HG03571 (cell line): Measurements from ENCODE around the gene SPOPL.

ENCODE experiments used
- ATAC-seq: cut with Tn5 transposase; IDR thresholded peaks from one replicate; pipeline ENCODE4 v1.9.1; 2021; ENCODE audit not compliant: unreplicated experiment

The SPOPL gene

DNA sequence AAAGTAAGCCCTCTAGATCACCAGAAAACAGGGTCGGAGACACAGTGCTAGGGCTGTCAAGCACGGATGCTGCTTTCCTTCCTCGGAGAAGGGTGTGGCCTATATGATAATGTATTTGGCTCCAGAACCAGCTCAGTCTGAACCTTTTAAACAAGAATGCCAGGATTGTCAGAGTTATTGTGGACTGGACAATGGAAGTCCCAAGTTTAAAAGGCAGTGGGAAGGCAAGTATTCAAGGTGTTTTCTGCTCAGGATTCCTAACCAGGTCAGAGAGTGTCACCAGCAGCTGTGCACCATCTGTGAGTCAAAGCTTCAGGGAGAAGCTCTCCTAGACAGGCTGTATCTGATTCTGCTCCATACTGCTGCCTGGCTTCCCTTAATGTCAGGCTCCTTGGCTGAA is 94.8 kb downstream of the SPOPL start:
- ATAC-seq = no peak

DNA sequence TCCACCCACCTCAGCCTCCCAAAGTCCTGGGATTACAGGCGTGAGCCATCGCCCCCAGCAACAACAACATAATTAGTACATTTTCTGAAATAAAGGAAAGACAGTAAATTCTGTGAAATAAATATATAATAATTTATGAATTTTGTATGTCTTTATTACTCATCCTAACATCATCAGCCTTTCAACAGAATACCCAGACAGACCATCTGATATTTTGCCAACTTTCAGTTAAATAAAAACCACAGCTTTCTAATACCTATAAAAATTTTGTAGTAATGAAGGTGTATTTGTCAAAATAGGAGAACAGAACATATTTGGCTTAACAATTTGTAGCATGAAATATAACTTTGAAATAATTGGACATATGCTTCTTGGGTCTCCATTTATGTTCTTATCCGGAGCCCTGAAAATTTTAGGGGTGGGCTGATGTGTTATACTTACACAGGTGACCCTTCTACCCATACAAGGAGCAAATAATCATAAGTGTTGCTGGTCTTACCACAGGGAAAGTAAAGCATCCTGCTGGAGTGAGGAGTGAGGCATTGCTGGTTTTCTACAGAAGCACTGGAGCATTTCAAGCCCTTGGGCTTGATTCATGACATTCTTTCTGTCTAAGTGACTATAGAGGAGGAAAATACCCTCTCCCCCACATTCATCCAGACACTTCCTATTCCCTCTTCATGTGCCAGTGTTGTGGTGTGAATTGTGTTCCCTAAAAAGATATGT is 99.3 kb downstream of the SPOPL start:
- no peak for ATAC-seq

DNA sequence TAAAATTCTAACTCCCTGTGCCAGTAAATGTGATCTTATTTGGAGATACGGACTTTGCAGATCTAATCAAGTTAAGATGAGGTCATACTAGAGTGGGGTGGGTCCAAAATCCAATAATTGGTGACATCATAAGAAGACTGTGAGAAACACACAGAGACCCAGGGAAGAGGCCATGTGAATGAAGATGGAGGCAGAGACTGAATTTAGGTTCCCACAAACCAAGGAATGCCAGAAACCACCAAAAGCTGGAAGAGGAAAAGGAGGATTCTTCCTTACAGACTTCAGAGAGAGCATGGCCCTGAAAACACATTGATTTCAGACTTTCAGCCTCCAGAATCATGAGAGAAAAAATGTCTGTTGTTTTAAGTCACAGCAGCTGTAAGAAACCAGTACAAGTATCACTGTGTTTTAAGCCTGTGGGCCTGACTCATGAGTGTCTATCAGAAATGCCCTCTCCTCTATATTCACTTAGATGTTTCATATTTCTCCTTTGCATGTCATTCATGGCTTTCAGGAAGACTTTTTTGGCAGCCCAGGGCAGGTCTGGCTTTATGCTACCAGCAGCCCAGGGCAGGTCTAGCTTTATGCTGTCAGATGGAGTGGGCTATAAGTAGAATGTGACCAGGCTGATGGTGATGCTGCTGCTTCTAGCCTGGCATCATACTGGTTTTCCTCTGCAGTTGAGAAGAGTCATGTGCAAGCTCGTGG is 100.0 kb downstream of the SPOPL start:
- ATAC-seq = no peak

DNA sequence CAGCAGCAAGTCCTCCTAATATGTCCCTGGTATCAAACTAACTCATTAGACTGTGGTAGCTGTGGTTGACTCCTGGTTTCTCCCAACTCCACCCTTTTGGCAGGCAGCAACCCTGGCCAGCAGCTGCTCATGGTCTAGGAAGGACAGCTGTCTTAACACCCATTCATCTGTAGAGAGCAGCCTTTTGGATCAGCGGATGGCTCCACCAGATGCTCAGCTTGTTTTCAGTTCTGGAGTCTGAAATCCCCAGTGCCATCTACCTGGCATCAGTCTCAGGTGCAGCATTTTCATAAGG is 100.5 kb downstream of the SPOPL start:
- no peak for ATAC-seq

DNA sequence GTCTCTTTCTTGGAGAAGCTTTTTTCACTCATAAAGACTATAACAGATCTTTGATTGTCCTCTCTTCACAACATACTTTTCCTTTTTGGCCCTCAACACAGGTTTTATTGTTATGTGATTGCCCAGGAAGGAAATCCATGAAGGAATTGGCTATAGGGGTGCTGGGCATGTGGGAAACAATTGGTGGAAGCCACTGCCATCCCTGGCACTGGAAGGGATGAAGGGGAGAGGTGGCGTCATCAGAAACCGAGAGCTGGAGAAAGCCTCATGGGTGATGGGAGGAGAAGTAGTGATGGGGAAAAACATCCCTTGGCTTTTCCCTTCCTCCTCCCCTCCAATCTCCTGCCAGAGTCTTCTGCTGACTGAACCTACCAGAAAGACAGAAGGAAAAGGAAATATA is 106.2 kb downstream of the SPOPL start:
- ATAC-seq = no peak

DNA sequence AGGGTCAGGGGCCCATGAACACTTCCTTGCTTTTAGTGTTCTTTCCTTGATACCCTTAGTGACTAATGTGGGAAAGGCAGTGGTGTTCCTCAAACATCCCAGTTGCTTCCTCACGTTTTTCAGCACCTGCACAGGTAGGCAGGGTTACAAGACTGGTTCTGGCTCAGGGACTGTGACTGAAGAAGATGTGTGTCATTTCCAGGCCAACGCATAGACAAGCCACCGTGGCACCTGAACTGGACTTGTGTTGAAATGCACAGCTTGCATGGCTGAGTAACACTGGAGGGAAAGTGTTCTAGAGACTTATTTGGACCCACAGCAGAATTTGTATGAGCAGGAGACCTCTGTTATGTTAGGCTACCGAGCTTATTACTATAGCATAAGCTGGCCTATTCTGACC is 107.9 kb downstream of the SPOPL start:
- no peak for ATAC-seq

DNA sequence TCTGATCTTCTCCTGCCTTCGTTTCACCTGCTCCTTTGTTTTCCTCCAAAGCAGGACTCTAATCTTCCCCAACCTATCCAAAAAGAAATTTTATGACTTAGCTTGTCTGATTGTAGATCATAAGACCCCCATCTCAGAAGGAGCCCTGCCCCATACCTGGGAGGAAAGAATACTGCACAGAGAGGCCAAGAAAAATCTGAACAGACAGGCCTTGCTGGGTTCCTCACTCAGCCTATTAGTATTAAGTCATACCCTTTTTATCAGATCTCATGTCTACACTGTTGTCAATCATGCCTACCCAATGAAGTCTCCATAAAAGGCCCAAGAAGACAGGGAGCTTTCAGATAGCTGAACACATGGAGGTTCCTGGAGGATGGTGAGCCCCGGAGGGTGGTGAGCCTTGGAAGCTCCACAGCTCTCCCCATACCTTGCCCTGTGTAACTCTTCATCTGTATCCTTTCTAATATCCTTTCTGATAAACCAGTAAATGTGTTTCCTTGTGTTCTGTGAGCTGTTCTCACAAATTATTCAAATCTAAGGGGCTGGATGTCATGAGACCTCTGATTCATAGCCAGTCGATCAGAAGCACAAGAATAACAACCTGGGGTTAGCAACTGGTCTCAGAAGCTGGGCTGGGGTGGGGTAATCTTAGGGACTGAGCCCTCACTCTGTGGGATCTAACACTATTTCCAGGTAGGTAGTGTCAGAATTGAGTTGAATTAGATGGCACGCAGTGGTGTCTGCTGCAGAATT is 108.8 kb downstream of the SPOPL start:
- ATAC-seq = no peak

DNA sequence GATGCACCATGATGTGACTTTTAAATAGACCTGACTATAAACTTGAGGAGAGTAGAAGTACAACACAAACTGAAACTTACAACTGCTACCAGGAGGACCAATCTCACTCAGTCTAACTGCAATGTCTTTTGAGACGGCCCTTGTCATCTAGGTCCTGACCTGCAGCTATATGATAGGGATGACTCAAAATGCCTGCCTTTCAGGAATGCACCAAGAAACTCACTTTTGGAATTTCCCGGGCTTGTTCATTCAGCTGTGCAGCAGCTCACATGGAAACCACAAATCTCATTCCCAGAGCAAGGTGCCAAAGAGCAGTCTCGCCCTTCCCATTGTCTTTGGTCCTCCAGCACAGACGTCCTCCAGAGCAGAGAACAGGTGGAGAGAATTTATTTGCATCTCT is 113.7 kb downstream of the SPOPL start:
- ATAC-seq = no peak

DNA sequence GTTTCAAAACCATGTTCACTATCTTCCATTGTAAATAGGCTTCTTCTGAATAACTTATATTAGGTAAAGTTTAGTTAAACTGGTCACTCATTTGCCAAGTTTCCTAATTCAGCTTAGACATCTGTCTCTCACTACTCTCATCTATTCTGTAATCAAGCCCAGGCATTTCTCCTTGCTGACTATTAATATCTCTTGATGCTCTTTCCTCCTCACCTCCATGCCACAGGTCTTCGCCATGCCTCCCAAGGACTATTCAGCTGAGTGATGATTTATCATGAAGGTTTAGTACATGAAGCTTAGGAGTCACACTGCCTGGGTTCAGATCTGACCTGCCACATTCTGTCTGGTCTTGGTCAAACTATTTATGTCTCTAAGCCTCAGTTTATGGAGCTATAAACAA is 115.5 kb downstream of the SPOPL start:
- no peak for ATAC-seq

DNA sequence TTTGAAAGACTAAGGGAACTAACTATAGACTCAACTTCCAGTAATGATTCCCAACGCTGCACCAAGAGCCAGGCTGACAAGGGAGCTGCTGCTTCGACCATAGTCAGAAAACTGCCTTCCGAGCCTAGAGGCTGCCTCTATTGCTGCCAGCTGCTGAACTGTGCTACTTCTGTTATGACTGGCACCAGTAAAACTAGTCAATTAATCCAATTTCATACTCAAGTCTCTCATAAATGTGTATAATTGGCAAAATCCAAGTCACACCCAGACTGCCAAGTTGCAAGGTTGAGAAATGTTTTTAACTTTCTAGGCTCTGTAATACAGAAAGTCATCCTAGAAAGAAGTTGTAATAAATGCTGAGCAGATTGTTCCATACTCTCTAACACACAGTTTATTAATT is 117.4 kb downstream of the SPOPL start:
- ATAC-seq = no peak

DNA sequence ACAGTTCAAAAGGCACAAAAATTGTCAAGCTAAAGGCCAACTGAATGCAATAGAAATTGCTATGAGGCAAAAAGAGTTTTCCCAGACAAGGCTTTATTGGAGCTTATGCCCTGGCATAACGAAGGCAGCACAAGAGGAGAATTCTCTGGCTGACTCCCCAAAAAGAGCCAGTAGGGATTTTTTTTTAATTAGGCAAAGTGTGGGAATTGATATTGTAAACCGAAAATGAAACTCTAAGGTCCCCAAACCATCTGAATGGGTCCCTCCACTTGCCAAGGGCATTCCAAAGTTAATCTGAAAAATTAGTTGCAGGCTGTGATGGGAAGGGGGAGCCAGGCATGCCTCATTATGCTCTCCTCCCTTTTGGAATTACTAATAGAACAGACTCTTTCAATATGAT is 118.9 kb downstream of the SPOPL start:
- ATAC-seq = no peak

DNA sequence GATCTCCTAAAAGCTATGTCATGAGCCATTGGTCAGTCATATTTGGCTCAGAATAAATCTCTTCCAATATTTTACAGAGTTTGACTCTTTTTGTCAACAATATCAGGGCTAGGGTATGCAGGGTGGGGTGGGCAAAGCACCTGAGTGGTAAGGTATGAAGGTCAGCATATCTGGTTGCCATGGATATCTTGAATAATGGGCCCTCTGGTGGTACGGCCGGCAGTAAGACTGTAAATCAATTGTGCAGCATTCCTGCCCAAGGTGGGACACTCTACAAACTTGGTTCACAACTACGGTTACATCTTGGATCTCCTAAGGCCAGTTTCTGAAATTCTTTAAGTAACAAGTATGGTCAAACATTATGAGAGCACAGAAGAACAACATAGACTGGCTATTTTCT is 119.6 kb downstream of the SPOPL start:
- ATAC-seq = no peak

DNA sequence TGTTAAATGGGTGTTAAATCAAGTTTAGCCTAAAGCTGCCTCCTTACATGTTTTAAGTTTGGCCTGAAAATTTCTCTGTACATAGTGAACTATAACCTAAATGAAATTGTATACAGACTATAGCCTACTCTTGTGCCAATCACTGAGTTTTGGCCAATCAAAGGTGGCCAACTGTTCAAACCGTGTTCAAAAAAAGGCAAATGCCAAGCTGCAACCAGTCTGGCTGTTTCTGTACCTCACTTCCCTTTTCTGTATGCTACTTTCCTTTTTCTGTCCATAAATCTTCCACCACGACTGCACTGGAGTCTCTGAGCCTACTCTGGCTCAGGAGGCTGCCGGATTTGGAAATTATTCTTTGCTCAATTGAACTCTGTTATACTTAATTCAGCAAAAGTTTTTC is 121.0 kb downstream of the SPOPL start:
- ATAC-seq = no peak
